CMK (cell line): ENCODE measurements around the gene IFNL4.
"Not testable (repeated sequence)": the region's sequence is repeated elsewhere in the genome, so short reads cannot be mapped to it uniquely, and the experiment has no call there.

ENCODE experiments used
- DNase-seq: peaks from one replicate; pipeline ENCODE4 v3.0.0-alpha.2; 2010; ENCODE audit warnings: low read depth

Gene IFNL4

GRCh38 chr19:39219108-39219507, 29.5 kb downstream of the IFNL4 start:
- DNase-seq, result not testable (repeated sequence)

DNA sequence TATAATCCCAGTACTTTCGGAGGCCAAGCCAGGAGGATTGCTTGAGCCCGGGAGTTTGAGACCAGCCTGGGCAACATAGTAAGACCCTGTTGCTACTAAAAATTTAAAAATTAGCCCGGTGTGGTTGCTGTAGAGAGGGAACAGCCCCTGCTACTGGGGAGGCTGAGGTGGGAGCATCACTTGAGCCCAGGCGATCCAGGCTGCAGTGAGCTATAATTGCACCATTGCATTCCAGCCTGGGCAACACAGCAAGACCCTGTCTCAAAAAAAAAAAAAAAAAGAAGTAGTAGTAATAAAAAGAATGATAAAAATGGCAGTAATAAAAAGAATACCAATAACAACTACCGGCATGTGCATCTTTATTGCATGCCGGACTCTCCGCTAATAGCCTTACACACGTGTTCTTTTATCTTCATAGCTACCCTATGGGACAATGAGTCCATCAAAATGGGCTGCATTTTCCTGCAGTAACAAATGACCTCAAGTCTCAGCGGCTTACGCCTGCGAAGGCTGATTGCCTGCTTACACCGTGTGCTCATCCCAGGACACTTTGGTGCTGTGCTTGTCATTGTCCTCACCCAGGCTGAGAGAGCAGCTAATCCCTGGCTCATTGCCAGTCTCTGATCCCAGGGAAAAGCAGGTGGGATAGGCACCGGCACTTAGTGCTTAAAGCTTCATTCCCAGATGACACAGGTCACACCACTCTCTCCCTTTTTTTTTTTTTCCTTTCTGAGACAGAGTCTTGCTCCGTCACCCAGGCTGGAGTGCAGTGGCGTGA, 30.2 kb downstream of the IFNL4 start:
- no peak for DNase-seq

DNA sequence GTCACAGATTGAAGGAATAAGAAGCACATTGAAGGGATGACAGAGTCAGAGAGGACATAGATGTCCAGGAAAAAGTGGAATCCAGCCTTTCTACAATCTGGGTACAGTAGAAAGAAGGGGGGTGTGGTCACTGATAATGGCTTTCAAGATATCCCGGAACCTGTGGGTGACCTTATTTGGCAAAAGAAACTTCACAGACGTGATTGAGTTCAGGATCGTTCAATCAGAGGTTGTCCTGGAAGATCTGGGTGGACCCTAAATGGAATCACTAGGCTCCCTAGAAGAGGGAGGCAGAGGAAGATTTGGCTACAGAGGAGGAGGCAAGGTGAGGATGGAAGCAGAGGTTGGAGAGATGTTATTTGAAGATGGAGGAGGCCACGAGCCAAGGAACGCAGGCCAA, 31.6 kb downstream of the IFNL4 start:
- no peak for DNase-seq

- not testable (repeated sequence) for DNase-seq
These were observed 33.3 kb downstream of the IFNL4 start for GRCh38 chr19:39215323-39215722.

GRCh38 chr19:39212375-39212742, 36.3 kb downstream of the IFNL4 start:
- DNase-seq, result no peak

- no peak for DNase-seq
These were observed 36.8 kb downstream of the IFNL4 start for GRCh38 chr19:39211731-39212374.

DNA sequence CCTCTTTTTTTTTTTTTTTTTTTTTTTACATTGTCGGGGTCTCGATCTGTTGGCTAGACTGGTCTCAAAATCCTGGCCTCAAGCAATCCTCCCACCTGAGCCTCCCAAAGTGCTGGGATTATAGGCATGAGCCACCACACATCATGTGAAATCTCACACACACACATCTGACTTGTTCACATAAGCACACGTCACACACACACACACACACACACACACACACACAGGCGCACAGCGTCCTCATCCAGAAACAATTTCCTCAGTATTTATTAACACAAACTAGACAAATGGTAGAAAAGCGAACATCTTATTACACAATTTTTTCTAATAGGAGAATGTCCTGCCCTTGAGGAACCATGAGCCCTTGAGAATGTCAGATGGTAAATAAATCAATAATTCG, 39.5 kb downstream of the IFNL4 start:
- DNase-seq, result no peak

GRCh38 chr19:39208175-39208795, 40.4 kb downstream of the IFNL4 start:
- no peak for DNase-seq

- DNase-seq, result no peak
These were observed 41.3 kb downstream of the IFNL4 start for GRCh38 chr19:39207293-39207836.

GRCh38 chr19:39206122-39206521, 42.5 kb downstream of the IFNL4 start:
- no peak for DNase-seq

DNA sequence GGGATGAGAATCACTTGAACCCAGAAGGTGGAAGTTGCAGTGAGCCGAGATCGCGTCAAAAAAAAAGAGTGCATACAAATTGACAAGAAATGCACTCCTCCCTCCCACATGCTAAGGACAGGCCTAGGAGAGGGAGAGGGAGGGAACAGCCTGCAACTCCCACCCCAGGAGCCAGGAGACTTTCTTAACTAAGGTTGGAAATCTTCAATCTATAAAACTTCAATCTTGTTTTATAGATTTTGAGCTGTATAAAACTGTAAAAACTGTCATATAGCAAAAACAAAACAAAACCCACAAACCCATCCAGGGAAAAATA, 43.2 kb downstream of the IFNL4 start:
- no peak for DNase-seq

GRCh38 chr19:39203372-39204341, 45.0 kb downstream of the IFNL4 start, which contains the start of gene SYCN:
TSS of gene SYCN (minus strand) at chr19:39204263. CDS start at chr19:39204254, 9 bp downstream.
- DNase-seq, result no peak

- DNase-seq, result no peak
These were observed 45.7 kb downstream of the IFNL4 start for GRCh38 chr19:39202998-39203355.

GRCh38 chr19:39200803-39201115, 47.9 kb downstream of the IFNL4 start:
- DNase-seq, result no peak

DNA sequence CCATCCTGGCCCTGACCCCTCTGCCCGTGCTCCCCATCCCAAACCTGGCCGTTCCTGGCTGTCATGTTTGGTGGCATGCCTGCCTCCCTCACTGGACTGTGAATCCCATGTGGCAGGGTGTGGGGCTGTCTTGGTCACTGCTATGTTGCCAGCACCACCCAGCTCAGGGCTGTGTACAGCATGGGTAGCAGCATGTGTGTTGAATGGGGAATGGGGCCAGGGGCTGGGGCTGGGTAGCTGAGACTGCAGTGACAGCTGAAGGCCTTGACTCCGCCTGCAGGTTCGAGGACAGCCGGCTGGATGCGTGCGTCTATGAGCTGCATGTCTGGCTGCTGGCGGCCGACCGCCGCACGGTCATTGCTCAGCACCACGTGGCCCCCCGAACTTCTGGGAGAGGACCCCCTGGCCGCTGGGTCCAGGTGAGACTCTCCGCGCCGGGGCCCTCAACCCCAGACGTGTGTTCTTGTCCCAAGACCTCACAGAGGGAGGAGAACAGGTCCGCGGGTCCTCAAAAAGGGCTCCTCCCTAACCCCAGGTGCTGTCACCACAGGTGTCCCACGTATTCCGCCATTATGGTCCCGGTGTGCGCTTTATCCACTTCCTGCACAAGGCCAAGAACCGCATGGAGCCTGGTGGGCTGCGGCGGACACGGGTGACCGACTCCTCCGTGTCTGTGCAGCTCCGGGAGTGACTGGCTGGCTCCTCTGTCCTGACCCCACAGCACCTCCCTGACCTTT, 48.4 kb downstream of the IFNL4 start:
- DNase-seq, result no peak

GRCh38 chr19:39199025-39199424, 49.6 kb downstream of the IFNL4 start:
- DNase-seq, result no peak

- DNase-seq, result no peak
These were observed 50.8 kb downstream of the IFNL4 start for GRCh38 chr19:39197808-39198207.

- DNase-seq, result no peak
These were observed 51.6 kb downstream of the IFNL4 start, which contains the start of gene NCCRP1 for GRCh38 chr19:39196860-39197562. TSS of gene NCCRP1 (plus strand) at chr19:39196964. CDS start at chr19:39196983, 19 bp downstream.

- DNase-seq, result no peak
These were observed 52.3 kb downstream of the IFNL4 start for GRCh38 chr19:39196320-39196719.
